ENCODE results near the gene TMEM132C. TPM values are rescaled to one million over a fixed set of nuclear protein-coding genes. Genes with fewer than 3 reads are reported as not detected.

The TMEM132C gene
- total and polyA plus RNA-seq, 2 of the 8 experiments (the other 6 are each of a cell fraction or from before 2014, with no cell fraction given) = 0.23 to 0.76 TPM

DNA sequence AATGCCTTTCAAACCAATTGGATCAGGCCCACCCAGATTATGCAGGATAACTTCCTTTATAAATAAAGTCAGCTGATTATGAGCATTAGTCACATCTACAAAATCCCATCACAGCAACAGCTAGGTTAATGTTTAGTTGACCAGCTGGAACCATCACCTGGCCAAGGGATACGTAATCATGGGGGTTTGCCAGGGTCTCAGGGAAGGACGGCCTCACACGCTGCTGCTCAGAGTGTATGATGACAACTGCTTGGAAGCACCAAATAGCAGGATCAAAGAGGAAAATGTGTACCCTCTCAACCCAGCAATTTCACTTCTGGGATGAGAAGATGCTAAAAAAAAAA lies 394.2 kb downstream of the TMEM132C start:
- FAIRE-seq = no peak
- POLR2A ChIA-PET (ENCODE audit: partially characterized antibody) = no interaction called here
- 89% methylated on average over 3 of the region's 3 CpGs; no CpG with 5 or more reads in 1 of the 2 experiments for WGBS, 2 experiments (ENCODE audit: extremely low coverage in 1 of 2, insufficient coverage in 1 of 2, insufficient read length in 1 of 2, insufficient replicate concordance in 2 of 2, low coverage in 1 of 2, low lambda C conversion rate in 2 of 2, missing lambda C conversion rate in 1 of 2)
- TF ChIP-seq SIRT6 (IDR thresholded peaks at IDR 0.05; ENCODE audit: low read length) (no peak), SAP30 (IDR thresholded peaks at IDR 0.05; ENCODE audit: insufficient read depth, insufficient replicate concordance, low read length) (no peak), BRCA1 (IDR thresholded peaks at IDR 0.05; ENCODE audit: low read depth, low read length) (no peak), PHF8 (conservative IDR thresholded peaks at IDR 0.05; ENCODE audit: low read depth, low read length) (no peak), YY1 (IDR thresholded peaks at IDR 0.05; ENCODE audit: low read depth, low read length) (no peak), JUN (IDR thresholded peaks at IDR 0.05; ENCODE audit: low read depth, low read length) (no peak), BACH1 (IDR thresholded peaks at IDR 0.05; ENCODE audit: low read length) (no peak), RAD21 (IDR thresholded peaks at IDR 0.05 in 1 of 2, conservative IDR thresholded peaks at IDR 0.05 in 1 of 2; ENCODE audit: low read depth in 2 of 2, low read length in 2 of 2) (no peak), POLR2AphosphoS5 (IDR thresholded peaks at IDR 0.05; ENCODE audit: low read depth, low read length) (no peak), EP300 (IDR thresholded peaks at IDR 0.05; ENCODE audit: borderline replicate concordance in 1 of 2, low read depth in 2 of 2, low read length in 2 of 2) (no peak)
- TF ChIP-seq, protein P1, sequence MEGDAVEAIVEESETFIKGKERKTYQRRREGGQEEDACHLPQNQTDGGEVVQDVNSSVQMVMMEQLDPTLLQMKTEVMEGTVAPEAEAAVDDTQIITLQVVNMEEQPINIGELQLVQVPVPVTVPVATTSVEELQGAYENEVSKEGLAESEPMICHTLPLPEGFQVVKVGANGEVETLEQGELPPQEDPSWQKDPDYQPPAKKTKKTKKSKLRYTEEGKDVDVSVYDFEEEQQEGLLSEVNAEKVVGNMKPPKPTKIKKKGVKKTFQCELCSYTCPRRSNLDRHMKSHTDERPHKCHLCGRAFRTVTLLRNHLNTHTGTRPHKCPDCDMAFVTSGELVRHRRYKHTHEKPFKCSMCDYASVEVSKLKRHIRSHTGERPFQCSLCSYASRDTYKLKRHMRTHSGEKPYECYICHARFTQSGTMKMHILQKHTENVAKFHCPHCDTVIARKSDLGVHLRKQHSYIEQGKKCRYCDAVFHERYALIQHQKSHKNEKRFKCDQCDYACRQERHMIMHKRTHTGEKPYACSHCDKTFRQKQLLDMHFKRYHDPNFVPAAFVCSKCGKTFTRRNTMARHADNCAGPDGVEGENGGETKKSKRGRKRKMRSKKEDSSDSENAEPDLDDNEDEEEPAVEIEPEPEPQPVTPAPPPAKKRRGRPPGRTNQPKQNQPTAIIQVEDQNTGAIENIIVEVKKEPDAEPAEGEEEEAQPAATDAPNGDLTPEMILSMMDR (IDR thresholded peaks at IDR 0.05; ENCODE audit: control extremely low read depth in 1 of 3, insufficient read depth in 1 of 3, low read depth in 1 of 3, low read length in 3 of 3) = no peak

More for the DNA sequence above, 394.2 kb downstream of the TMEM132C start:
- CTCF ChIA-PET (ENCODE audit: partially characterized antibody) = interaction anchor here (1.2 kb wide), 1 partner anchor 122 kb away, joined by 4 read pairs; no protein-coding TSS in a partner anchor
- H2AFZ ChIP-seq (ENCODE audit: low read length) = no peak overlapping the region
- no peak overlapping the region for H3K9ac ChIP-seq (replicated peaks in 1 of 4; ENCODE audit: extremely low read depth in 1 of 4, low read depth in 3 of 4, low read length in 3 of 4)
- no peaks in the 10 kb centered on the region for H3K79me1 ChIP-seq (ENCODE audit: low read depth, low read length)
- peaks cover 0 to 3% of the 10 kb centered on the region in 2 experiments for H4K20me1 ChIP-seq (replicated peaks in 1 of 2; ENCODE audit: control insufficient read depth in 1 of 2, insufficient read depth in 2 of 2, low read length in 2 of 2)
- H2AK5ac ChIP-seq (ENCODE audit: low read depth, low read length) = no peak overlapping the region
- H4K5ac ChIP-seq (ENCODE audit: insufficient read length, low read depth, low read length) = no peak overlapping the region
- H2BK12ac ChIP-seq (ENCODE audit: low read depth, low read length) = no peak overlapping the region
- H3K4me1 ChIP-seq (replicated peaks in 1 of 4; ENCODE audit: control insufficient read depth in 3 of 4, insufficient read depth in 4 of 4, low read length in 3 of 4) = no peaks in the 10 kb centered on the region
- H3K56ac ChIP-seq (replicated peaks; ENCODE audit: insufficient read length, low read depth, low read length) = no peak overlapping the region
- no peak overlapping the region for H2BK5ac ChIP-seq (ENCODE audit: low read depth, low read length)
- H3K23me2 ChIP-seq (ENCODE audit: low read depth, low read length) = peaks cover 10% of the 10 kb centered on the region; the same call in 1 of the 2 replicates
- peaks cover 0 to 4% (median 0%) of the 10 kb centered on the region in 4 experiments; a peak in 1 of 7 replicates for H3K27me3 ChIP-seq (replicated peaks in 1 of 4; ENCODE audit: control insufficient read depth in 3 of 4, extremely low read depth in 1 of 4, insufficient read depth in 3 of 4, low read length in 3 of 4)
- H3K4me2 ChIP-seq (ENCODE audit: insufficient read depth in 1 of 2, low read depth in 2 of 2, low read length in 2 of 2) = no peak overlapping the region
- peaks cover 0 to 12% of the 10 kb centered on the region in 2 experiments; a peak in 1 of 4 replicates for H3K9me3 ChIP-seq (ENCODE audit: insufficient read depth in 2 of 2, low read depth in 1 of 2, low read length in 1 of 2)
- no peak overlapping the region for H4K8ac ChIP-seq (ENCODE audit: extremely low read depth, insufficient read depth, low read length)
- H2BK15ac ChIP-seq (ENCODE audit: low read length) = no peak overlapping the region
- no peak for DNase-seq (ENCODE audit: low read depth in 1 of 2, low spot score in 2 of 2)
- H2BK120ac ChIP-seq (replicated peaks; ENCODE audit: low read depth, low read length) = no peak overlapping the region
- no peaks in the 10 kb centered on the region for H3K36me3 ChIP-seq (ENCODE audit: control insufficient read depth in 2 of 4, insufficient read depth in 4 of 4, low read length in 3 of 4)
- no peak overlapping the region for H4K91ac ChIP-seq (replicated peaks; ENCODE audit: insufficient read length, low read length)
- H3K4me3 ChIP-seq (ENCODE audit: extremely low read depth in 1 of 4, insufficient read depth in 2 of 4, low read depth in 3 of 4, low read length in 4 of 4) = no peak overlapping the region
- no peak overlapping the region for H3K14ac ChIP-seq (ENCODE audit: insufficient read length)
- no peak overlapping the region for H3K23ac ChIP-seq (ENCODE audit: insufficient read length)
- H3K4ac ChIP-seq (replicated peaks; ENCODE audit: insufficient read length, low read depth, low read length) = no peak overlapping the region
- H2BK20ac ChIP-seq (ENCODE audit: low read length) = no peak overlapping the region
- no peak overlapping the region for H3K27ac ChIP-seq (ENCODE audit: low read depth, low read length)
- no peaks in the 10 kb centered on the region for H3K79me2 ChIP-seq (ENCODE audit: control insufficient read depth in 1 of 2, insufficient read depth in 2 of 2, low read length in 2 of 2)
- H3K18ac ChIP-seq (ENCODE audit: extremely low read depth, low read length) = no peak overlapping the region
